ENCODE data around the gene TNFAIP8L2.

The TNFAIP8L2 gene
- 8.0 to 17.8 (median 12.6) reads per million in 4 experiments for total RNA-seq

DNA sequence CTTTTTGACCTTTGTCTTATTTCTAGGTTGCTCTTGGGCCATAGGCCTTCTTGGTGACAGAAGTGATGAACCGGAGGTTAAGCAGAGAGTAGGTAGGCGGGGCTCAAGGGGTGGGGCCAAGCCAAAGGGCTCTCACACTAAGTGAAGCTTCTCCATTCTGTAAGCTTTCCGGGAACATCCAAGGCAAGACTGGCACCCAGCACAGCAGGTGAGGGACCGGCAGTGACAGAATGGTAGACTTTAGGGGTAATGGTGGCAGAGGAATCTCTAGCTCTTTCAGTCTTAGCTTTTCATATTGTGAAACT lies at the start of gene TNFAIP8L2:
TSS of gene TNFAIP8L2 (plus strand) at position 135 of the 305 bp plus-strand sequence. CDS start 2,049 bp downstream, outside the sequence.
- DNase-seq = peak; percentile 48

DNA sequence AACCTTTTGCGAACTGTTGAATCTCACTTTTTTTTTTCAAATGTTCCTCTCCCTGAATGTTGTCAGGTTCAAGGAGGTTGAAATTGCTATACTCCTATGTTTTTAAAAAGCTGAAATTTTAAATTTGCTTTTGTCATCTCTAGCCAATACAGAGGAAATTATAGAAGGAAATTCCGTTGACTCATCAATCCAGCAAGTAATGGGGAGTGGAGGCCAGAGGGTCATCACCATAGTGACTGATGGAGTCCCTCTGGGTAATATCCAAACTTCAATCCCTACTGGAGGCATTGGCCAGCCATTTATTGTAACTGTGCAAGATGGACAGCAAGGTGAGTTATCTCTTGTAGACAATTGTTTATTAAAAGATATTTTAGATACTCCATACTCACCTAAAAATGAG lies 49.6 kb upstream of the TNFAIP8L2 start:
- no peak for DNase-seq

DNA sequence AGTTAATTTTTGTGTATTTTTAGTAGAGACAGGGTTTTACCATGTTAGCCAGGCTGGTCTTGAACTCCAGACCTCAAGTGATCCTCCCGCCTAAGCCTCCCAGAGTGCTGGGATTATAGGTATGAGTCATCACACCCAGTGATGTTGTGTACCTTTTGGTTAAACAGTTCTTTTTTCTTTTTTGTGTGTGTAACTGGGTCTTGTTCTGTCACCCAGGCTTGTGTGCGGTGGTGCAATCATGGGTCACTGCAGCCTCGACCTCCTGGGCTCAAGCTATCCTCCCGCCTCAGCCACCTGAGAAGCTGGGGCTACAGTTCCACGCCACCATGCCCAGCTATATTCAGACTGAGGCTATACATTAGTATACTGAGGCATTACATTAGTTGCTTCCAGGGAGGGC lies 48.1 kb upstream of the TNFAIP8L2 start:
- DNase-seq = no peak

DNA sequence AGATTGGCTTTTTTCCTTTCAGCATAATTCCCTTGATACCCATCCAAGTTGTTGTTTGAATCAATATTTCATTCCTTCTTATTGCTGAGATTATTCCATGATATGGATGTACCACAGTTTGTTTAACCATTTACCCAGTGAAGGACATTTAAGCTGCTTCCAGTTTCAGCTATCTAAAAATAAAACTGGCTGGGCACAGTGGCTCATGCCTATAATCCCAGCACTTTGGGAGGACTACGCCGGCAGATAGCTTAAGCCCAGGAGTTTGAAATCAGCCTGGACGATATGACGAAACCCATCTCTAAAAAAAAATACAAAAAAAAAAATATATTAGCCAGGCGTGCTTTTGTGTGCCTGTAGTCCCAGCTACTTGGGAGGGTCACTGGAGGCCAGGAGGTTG lies 42.6 kb upstream of the TNFAIP8L2 start:
- no peak for DNase-seq

DNA sequence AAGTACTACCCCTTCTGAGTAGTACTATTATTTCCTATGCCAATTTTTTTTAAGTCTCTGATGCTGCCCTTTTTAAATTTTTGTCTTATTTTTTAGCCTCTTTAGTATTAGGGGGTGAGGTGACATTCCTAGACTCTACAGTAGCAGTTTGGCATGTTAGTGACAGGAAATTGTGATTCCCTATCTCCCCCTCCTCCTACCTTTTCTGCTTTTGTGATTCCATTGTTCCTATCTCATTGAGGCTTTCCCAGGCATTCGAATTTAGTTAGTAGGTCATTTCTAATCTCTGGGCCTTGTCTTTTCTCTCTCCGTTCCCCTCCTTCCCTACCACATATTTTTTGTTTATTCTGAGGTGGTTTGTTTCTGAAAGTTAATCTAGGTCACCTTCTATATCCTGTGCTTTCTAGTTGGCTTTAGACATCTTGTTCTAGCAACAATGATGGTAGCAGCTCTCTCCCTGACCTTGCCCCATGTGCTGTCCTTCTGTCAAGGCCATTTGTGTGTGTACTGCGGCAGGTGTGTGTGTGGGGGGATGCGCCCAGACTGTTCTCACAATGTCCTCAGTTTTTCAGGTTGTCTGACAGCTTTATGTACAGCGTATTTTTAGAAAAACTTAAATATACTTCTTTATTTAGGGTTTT lies 31.6 kb upstream of the TNFAIP8L2 start:
- no peak for DNase-seq

DNA sequence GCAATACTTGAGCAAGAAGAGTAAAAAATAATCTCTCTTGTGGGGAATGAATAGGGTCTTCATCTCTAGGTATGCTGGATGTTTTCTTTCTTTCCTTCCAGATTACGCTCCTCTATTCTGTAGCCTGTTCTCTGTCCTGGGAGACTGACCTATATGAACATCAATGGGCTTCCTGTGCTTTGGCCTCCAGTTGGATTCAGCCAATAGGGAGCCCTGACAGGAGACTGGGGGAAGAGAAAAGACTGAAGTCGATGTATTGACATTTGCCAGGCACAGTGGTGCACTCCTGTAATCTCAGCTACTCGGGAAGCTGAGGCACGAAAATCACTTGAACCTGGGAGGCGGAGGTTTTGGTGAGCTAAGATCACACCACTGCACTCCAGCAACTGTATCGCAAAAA lies 27.6 kb upstream of the TNFAIP8L2 start:
- DNase-seq = no peak

DNA sequence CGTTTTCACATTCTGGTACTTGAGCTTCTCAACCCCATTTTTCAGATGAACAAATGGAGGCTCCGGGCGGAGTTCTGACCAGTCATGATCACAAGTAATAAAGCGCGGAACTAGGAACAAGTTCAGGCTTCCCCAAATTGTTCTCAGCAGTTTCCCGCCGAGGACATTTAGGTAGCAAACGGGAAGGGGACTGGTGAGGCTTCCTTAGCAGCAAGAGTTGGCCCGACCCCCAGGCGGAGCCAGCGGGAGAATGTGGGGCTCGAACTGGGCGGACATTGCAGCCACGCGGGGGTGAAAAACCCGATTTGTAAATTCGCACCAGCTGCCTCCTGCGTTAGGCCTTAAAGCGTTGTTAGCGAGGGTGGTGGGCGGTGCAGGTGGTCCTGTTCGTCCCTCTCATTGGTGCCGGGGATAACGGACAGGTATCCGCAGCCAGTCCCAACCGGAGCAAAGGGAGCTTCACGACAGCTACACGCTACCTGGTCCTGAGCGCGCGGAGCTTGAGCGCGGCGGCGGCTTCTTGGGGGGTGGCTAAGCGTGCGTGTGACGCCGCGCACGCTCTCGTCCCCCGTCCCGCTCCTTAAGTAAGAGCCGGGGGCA lies 25.4 kb upstream of the TNFAIP8L2 start:
- peak; percentile 82 for DNase-seq

DNA sequence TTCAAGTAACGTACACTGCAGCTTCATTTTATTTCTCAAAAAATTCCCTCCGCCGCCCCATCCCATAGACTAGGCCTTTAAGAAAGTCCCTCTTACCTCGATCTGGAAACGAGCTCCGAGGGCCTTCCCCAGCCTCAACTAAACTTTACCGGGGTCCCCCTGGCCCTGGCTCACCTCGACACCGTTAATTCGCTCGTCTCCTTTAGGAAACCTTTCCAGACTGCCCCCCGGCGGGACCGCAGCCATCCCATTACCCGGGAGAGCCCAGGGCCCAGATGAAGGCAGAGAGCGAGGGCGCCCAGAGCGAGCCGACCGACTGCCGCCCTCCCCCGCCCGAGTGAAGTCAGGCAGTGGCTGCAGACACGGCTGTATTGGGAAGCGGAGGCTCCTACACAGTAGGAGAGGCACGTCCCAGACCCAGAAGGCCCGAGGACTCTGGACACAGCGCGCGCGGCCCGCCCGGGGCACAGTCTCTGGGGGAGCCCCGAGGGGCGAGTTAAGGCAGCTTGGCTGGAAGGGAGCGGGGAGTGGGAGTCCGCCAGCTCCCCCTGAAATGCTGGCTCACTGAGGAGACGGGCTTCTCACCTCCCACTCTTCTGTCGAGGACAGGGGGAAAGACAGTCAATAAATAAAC lies 24.6 kb upstream of the TNFAIP8L2 start:
- DNase-seq = no peak

DNA sequence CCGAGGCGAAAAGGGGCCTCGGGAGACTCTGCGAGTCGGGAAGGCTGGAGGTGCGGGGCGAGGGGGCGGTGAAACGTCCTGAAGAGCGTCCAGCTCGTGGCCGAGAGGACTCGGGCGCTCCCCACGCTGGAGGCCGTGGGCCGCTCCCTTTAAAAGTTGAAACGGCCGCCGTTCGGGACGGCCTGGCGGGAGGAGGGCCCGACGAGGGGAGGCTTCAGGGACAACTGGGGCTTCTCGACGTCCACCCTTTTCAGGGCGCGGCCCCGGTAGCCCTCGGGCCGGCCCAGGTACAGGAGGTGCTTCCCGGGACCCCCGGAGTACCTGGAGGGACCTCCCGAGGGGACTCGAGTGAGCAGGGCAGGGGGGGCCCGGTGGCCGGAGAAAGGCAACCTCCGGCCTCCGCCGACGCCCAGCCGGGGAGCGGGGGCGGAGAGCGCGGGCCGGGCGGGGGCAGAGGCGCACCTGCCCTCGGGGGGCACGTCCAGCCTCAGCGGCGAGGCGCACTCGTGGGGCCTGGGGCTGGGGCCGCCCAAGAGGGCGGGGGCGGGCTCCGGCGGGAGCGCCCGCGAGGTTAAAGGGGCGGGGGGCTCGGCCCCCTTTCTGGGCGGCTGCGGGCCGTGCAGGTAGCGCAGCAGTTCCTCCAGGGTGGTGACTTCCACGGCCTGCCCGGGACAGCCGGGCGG lies 24.0 kb upstream of the TNFAIP8L2 start:
- DNase-seq = no peak

DNA sequence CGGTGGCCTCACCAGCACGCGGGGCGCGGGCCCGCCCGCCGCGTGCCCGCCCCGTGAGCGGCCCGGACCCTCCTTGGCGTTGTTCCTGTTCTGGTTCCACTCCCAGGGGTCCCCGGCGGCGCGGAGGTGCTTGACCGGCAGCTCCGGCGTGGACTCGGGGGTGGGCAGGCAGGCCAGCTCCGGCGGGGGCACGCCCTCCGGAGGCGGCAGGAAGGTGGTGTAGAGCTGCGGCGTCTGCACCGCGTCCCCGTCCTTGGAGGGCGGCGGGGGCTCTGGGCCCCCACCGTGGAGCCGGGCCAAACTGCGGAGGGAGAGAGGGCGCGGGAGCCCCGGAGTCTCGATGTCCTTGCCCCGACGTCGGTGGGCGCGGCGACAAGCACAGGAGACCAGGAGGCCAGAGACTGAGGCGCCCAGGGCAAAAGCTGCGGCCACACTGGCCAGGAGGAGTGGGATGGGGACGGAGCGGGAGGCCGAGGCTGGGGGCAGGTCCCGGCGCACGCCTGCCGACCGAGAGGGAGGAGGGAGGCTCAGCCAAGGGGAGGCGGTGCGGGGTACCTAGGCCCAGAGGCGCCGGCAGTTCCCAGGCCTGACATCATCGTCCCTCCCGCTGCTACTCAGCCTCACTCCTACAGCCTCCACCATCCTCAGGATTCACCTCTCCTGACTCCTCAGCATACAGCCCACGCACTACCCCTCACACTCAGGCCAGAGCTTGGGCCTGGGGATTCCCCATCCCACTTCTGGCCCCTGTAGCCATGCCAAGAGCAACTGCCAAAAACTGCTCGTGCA lies 23.2 kb upstream of the TNFAIP8L2 start:
- no peak for DNase-seq

DNA sequence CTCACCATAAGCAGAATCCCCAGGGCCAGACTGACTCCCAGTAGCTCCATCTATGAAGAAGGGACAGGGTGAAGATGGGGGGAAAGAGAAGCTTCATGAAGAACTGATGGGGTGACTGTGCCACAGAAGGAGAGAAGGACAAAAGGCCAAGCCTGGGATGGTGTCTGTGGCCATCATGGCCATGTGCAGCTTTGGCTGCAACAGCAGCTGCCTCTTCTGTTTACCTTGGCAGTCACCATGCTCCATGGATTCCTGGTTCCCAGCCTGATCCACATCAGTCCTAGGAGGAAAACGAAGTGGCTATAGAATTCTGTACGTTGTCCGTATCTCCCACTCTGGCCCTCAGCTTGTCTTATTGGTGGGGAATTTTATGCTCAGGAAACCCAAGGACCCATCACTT lies 22.1 kb upstream of the TNFAIP8L2 start:
- DNase-seq = no peak

DNA sequence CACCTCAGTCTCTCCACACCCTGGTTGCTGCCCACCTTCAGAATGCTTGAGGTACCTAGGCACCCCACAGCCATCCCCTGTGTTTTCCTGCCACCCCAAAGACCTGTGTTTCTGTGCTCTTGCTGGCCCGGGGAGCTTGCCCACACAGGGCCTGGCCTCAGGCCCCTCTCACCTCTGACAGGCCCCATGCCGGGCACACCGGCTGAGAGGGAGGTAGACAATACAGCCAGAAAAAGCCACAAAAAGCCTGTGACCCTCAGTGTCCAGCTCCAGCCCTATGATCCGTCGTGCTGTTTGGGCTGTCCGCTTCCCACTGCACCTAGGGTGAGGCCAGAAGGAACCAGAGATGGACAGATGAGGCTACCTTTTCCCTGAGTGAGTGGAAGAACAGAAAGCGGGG lies 21.5 kb upstream of the TNFAIP8L2 start:
- DNase-seq = no peak

DNA sequence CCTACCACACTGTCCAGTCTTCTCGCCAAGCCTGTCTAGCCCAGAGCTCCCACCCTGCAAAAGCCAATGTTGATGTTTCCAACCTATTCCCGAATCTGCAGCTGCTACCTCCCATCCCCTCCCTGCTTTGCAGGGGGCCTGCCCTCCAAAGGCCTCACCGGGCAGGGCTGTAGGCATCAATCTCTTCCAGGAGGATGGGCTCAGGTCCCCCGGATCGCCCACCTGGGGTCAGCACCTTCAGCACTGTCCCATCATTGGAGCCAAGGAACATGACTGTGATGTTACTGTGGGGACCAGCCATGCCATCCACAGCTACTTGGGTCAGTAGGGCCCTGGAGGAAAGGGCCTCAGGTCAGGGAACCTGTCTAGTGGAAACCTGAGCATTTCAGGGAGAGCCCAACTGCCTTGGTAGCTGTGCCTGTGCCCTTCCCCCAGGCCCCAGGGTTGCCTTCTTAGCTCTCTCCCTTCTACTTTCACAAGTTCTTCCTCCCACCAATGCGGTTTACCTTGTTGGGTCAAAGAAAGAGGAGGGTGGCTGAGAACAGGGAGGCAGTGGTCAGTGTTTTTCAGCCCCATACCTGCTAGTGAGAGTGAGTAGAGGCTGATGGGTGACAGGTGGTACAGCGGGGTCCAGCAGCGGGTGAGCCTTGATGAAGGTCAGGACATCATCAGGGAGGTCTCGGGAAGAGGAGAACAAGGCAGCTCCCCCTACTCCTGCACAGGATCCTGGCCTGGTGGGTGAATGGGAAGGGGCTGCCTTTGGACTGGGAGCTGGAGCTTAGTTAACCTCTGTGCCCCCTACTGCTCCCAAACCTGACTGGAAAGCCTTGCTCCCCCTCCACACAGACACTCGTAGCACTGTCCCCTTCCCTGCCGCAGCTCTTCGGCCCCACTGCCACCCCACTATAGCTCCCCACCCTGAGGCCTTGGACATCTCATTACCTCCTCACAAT lies 20.7 kb upstream of the TNFAIP8L2 start:
- no peak for DNase-seq

DNA sequence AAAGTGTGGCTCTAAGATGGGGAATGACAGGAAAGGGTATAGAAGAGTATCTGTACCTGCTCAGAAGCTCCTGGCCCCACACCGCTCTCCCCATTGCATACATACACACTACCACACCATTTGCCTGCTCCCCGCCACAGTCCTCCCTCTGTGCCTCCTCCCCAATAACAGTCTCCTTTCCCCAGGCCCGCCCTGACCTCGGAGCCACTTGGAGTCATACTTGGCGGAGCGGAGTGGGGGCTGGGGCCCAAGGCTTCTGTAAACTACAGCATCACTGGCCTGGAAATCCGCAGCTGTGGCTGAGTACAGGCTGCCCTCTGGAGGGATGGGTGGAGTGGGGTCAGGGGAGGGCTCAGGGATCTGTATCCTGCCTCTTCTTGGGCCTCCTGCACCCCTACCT lies 18.7 kb upstream of the TNFAIP8L2 start:
- DNase-seq = no peak

DNA sequence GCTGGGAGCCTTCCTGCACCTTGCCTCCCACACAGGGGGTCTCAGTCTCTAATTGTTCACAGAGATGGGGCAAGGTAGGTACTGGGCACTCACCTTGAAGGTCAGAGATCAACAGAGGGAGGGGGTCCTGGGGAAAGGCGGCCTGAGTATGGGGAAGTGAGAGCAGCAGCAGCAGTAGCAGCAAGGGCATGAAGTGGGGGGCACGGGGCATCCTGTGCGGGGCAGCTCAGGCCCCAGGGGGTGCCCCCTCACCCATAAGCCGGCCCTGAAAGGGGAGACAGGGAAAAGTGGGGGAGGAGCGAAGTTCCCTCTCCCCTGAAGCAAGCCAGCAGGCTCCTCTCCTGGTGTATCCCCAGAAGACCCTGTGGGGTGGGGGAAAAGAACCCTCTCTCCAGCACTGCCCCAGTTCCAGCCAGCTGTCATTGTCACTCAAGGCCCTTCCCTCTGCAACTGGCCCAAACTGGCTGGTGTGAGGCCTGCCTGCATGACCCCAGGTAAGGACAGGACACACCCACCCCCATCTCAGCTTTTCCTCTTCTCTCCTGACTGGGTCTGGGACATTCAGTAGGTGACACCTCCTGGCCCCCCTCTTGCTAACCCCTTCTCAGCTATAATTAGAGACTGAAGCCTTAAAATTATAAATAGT lies 13.9 kb upstream of the TNFAIP8L2 start:
- no peak for DNase-seq

DNA sequence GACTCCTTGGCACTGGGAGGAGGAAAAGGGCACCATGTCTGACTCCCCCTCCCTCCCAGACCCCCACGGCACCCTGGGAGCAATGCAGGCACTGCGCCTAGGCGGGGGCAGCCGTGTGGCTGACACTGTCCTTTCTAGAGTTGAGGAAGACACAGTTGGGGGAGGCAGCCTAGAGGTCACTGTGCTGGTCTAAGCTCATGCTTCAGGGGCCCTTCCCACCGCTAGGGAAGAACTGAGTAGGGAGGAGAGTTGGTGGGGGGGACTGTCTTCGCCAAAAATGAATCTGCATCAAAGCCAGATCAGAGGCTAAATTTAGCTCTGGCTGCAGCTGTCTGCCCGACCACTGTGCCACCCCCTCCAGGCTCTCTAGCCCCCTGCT lies 13.4 kb upstream of the TNFAIP8L2 start:
- no peak for DNase-seq

DNA sequence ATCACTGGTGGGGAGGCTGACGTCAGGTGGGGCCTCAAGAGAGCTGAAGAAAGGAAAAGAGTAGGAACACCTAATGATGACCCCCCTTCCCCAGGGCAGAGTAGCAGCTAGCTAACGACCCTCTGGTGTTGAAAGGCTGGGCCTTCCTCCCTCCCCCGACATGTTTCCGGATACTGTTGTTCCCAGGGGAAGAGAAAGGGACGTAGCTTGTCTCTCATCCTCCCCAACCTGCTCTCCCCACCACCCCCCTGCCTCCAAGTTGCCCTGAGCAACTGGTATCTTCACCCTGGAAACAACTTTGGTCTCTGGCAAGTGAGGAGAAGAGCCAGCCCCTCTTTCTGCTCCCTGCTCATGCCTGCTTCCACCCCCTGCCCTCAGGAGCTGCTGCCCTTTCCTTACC lies 12.5 kb upstream of the TNFAIP8L2 start:
- DNase-seq = no peak

DNA sequence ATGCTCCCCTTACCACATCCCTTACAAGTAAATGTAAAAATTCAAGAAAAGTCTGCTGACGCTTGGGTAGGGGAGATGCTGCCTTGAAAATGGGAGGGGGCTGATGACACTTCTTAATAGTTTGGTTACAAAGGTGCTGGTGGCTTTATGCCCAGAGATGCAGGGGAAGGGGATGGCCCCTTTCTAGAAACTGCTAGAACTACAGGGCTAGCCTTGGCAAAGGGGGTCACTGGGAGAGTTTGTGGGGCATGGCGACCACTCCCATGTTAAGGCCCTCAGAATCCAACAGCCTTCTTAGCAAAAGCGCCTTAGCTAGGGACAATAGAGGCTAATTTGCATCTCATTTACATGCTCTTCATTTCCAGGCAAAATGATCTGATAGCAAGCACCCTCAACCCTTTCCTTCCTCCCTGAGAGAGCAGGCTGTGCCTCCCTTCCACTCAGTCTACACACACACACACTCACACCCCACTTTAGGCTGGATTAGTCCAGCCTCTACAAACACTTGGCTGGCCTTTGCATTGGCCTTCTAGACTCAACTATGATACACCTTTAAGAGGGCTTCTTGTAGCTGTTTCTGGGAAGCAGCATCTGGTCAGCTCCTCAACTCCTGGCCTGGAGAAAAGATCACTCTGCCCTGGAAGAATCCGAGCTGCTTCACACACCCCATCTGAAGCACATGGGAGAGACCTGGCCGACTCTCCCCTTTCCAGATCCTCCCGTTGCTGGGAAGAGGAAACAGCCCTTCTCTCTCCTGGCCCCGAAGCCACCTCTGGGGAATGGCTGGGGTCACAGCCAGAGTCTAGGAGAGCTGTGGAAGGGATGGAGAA lies 11.8 kb upstream of the TNFAIP8L2 start:
- no peak for DNase-seq

DNA sequence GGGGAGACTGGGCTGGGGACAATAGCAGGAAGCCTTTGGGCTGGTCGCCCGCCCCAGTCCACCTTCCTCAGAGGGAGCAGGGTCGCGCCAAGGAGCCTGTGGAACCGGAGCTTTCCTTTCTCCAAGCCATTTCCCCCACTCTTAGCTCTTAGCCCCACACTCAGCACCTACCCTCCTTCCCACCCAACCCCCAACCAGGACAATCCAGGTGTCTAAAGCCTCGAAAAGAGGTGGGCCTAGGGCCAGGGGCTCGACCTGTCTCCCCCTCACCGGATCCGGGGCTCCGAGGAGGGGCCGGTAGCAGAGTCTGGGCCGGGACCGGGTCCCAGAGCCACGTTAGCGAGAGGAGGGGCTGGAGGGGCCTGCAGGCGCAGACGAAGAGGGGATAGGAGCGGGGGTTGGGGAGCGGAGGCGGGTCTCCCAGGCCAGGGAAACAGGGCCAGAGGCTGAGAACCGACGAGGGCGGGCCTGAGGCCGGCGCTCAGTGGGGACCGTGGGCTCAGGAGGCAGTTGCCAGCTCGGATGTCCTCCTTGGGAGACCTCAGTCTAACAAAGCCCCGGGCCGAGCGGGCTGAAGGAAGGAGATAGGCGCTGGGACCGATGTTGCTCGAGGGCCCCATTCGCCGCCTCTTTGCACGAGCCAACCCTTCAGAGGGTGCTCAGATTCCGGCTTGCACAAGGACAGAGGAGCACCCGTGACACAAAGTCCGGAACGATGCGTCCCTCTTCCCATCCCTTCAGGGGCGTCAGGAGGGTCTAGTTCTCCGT lies 11.0 kb upstream of the TNFAIP8L2 start:
- no peak for DNase-seq

DNA sequence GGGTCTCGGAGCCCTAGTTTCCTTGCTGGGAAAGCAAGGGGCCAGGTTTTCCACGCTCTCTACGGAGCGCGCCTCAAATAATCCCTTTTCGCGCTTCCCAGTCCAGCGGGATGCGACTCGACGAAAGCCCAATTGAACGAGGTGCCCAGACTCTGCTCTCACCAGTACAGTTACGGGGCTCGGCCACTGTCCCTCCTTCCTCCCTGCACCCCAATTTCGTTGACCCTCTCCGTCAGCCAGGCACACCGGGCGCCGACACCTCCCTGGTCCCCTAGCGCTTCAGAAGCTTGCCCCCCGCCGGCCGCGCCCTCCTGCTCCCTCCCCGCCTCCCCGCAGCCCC lies 10.4 kb upstream of the TNFAIP8L2 start:
- no peak for DNase-seq
